IMR-90 (cell line): ENCODE results near the gene IL12RB2. TPM values are rescaled to one million over a fixed set of nuclear protein-coding genes. Genes with fewer than 3 reads are reported as not detected.

Experiments
- ATAC-seq: fragments of 200-7000 bp; cut with Tn5 transposase; 2 replicates; pipeline ENCODE4 v1.9.1; 2020; ENCODE audit warnings: low read depth, mild to moderate bottlenecking, moderate library complexity
- BruUV-seq: library from RNA; stranded (reverse); fragments of 400-500 nt; replicated peaks from 2 replicates; lab custom pipeline; 2021; lab: Mats Ljungman, UMichigan
- CTCF ChIA-PET: fragments of 300-600 bp; formaldehyde crosslinking; extraction: SDS; loops from one replicate; lab custom pipeline; 2021; ENCODE audit warnings: antibody characterized with exemption; lab: Yijun Ruan, JAX
- POLR2A ChIA-PET: fragments of 300-600 bp; sonication (Branson Sonifier 250); formaldehyde crosslinking; loops from one replicate; lab custom pipeline; 2022; ENCODE audit warnings: antibody characterized with exemption; ENCODE audit not compliant: unreplicated experiment; lab: Charles Lee
- DNase-seq: peaks from one replicate; pipeline ENCODE4 v3.0.0; 2013
- H2AFZ ChIP-seq: replicated peaks from 2 replicates; pipeline ENCODE3; 2013; ENCODE audit warnings: low read length, mild to moderate bottlenecking; ENCODE audit not compliant: poor library complexity
- H2AK5ac ChIP-seq: 2 replicates; pipeline ENCODE4 v1.6.1; 2013; ENCODE audit warnings: low read depth, low read length, inconsistent platforms
- H2AK9ac ChIP-seq: replicated peaks from 2 replicates; pipeline ENCODE3; 2013; ENCODE audit warnings: mild to moderate bottlenecking, low read depth, low read length, moderate library complexity; ENCODE audit not compliant: poor library complexity
- H2BK120ac ChIP-seq: 2 replicates; pipeline ENCODE4 v1.6.1; 2013; ENCODE audit warnings: low read depth, low read length, inconsistent platforms
- H2BK15ac ChIP-seq: 3 replicates; pipeline ENCODE4 v1.6.1; 2013; ENCODE audit warnings: low read depth, low read length, inconsistent platforms
- H2BK20ac ChIP-seq: 2 replicates; pipeline ENCODE4 v1.6.1; 2013; ENCODE audit warnings: low read depth, mild to moderate bottlenecking, inconsistent platforms, low read length, moderate library complexity
- H2BK5ac ChIP-seq: 2 replicates; pipeline ENCODE4 v1.6.1; 2013; ENCODE audit warnings: mild to moderate bottlenecking, low read depth, low read length, inconsistent platforms; ENCODE audit not compliant: poor library complexity, severe bottlenecking
- H3K14ac ChIP-seq: replicated peaks from 2 replicates; pipeline ENCODE4 v1.6.1; 2013; ENCODE audit warnings: low read depth, low read length, inconsistent platforms
- H3K18ac ChIP-seq: 2 replicates; pipeline ENCODE4 v1.6.1; 2013; ENCODE audit warnings: low read depth, low read length, control low read depth
- H3K23ac ChIP-seq: 2 replicates; pipeline ENCODE4 v1.6.1; 2013; ENCODE audit warnings: low read depth, low read length, inconsistent platforms
- H3K27ac ChIP-seq: 2 replicates; pipeline ENCODE4 v1.5.1; 2013; ENCODE audit warnings: mild to moderate bottlenecking, control low read depth, low read length; ENCODE audit not compliant: insufficient read depth
- H3K27me3 ChIP-seq: 2 replicates; pipeline ENCODE4 v1.6.1; 2013; ENCODE audit warnings: low read length; ENCODE audit not compliant: control insufficient read depth, insufficient read depth
- H3K36me3 ChIP-seq: 2 replicates; pipeline ENCODE4 v1.6.1; 2013; ENCODE audit warnings: low read length, mixed read lengths; ENCODE audit not compliant: control insufficient read depth, insufficient read depth
- H3K4ac ChIP-seq: 2 replicates; pipeline ENCODE4 v1.6.1; 2013; ENCODE audit warnings: low read depth, low read length, inconsistent platforms
- H3K4me1 ChIP-seq: 2 replicates; pipeline ENCODE4 v1.6.1; 2013; ENCODE audit warnings: low read length, mixed read lengths; ENCODE audit not compliant: control insufficient read depth, insufficient read depth
- H3K4me2 ChIP-seq: 2 replicates; pipeline ENCODE4 v1.6.1; 2013; ENCODE audit warnings: low read depth, mild to moderate bottlenecking, control low read depth, low read length, moderate library complexity
- H3K4me3 ChIP-seq: 2 replicates; pipeline ENCODE4 v1.5.1; 2013; ENCODE audit warnings: low read depth, mild to moderate bottlenecking, control low read depth, low read length, moderate library complexity; ENCODE audit not compliant: insufficient read depth
- H3K56ac ChIP-seq: 2 replicates; pipeline ENCODE4 v1.6.1; 2013; ENCODE audit warnings: low read length, inconsistent platforms; ENCODE audit not compliant: insufficient read depth; ENCODE audit errors: extremely low read depth
- H3K79me1 ChIP-seq, 2 experiments: 2 replicates each; pipeline ENCODE4 v1.6.1; 2013; ENCODE audit warnings: low read length in 2 of 2, inconsistent platforms in 1 of 2, low read depth in 1 of 2
- H3K9ac ChIP-seq: 2 replicates; pipeline ENCODE4 v1.6.1; 2013; ENCODE audit warnings: low read depth, low read length, control low read depth
- H3K9me1 ChIP-seq: 2 replicates; pipeline ENCODE4 v1.6.1; 2013; ENCODE audit warnings: low read length, inconsistent platforms; ENCODE audit not compliant: insufficient read depth
- H3K9me3 ChIP-seq: 2 replicates; pipeline ENCODE4 v1.6.1; 2013; ENCODE audit warnings: low read length; ENCODE audit not compliant: control insufficient read depth, insufficient read depth
- H4K20me1 ChIP-seq: 2 replicates; pipeline ENCODE4 v1.6.1; 2013; ENCODE audit warnings: low read length, inconsistent platforms; ENCODE audit not compliant: insufficient read depth
- H4K5ac ChIP-seq: 2 replicates; pipeline ENCODE4 v1.6.1; 2013; ENCODE audit warnings: mild to moderate bottlenecking, low read depth, low read length, control low read depth
- H4K8ac ChIP-seq, 2 experiments: 2 replicates each; pipeline ENCODE4 v1.6.1; 2013; ENCODE audit warnings: low read depth in 2 of 2, low read length in 2 of 2, control low read depth in 1 of 2, inconsistent platforms in 1 of 2
- H4K91ac ChIP-seq: 2 replicates; pipeline ENCODE4 v1.6.1; 2013; ENCODE audit warnings: low read depth, low read length, inconsistent platforms; ENCODE audit not compliant: insufficient read depth
- BHLHE40 ChIP-seq: fragments of 150-350 bp; IDR thresholded peaks from 2 replicates; pipeline ENCODE4 v1.6.1; 2016; ENCODE audit warnings: mild to moderate bottlenecking, low read depth, low read length
- CEBPB ChIP-seq: IDR thresholded peaks from 2 replicates; pipeline ENCODE4 v1.6.1; 2012; ENCODE audit warnings: low read depth, low read length, improper control_type of control experiment
- ELK1 ChIP-seq: fragments of 150-350 bp; IDR thresholded peaks from 2 replicates; pipeline ENCODE4 v1.6.1; 2016; ENCODE audit warnings: low read depth, mild to moderate bottlenecking, low read length, moderate library complexity, borderline replicate concordance
- FOS ChIP-seq: fragments of 150-350 bp; IDR thresholded peaks from 2 replicates; pipeline ENCODE4 v1.6.1; 2016; ENCODE audit warnings: low read depth, low read length
- MAFK ChIP-seq: IDR thresholded peaks from 2 replicates; pipeline ENCODE4 v1.6.1; 2012; ENCODE audit warnings: low read depth, low read length, improper control_type of control experiment
- MAZ ChIP-seq: IDR thresholded peaks from 2 replicates; pipeline ENCODE4 v1.6.1; 2012; ENCODE audit warnings: low read depth, mild to moderate bottlenecking, low read length, improper control_type of control experiment, moderate library complexity, borderline replicate concordance
- MXI1 ChIP-seq: IDR thresholded peaks from 2 replicates; pipeline ENCODE4 v1.6.1; 2012; ENCODE audit warnings: low read depth, mild to moderate bottlenecking, low read length, moderate library complexity, borderline replicate concordance
- NFE2L2 ChIP-seq: fragments of 150-350 bp; IDR thresholded peaks from 2 replicates; pipeline ENCODE4 v1.6.1; 2016; ENCODE audit warnings: low read depth, mild to moderate bottlenecking, low read length
- POLR2A ChIP-seq: IDR thresholded peaks from 2 replicates; pipeline ENCODE4 v1.6.1; 2012; ENCODE audit warnings: mild to moderate bottlenecking, low read depth, low read length
- RAD21 ChIP-seq: IDR thresholded peaks from 2 replicates; pipeline ENCODE4 v1.6.1; 2012; ENCODE audit warnings: low read length, improper control_type of control experiment
- RCOR1 ChIP-seq: IDR thresholded peaks from 2 replicates; pipeline ENCODE4 v1.6.1; 2012; ENCODE audit warnings: mild to moderate bottlenecking, low read length, improper control_type of control experiment; ENCODE audit not compliant: insufficient replicate concordance
- RFX5 ChIP-seq: IDR thresholded peaks from 2 replicates; pipeline ENCODE4 v1.8.0; 2012; ENCODE audit warnings: low read depth, mild to moderate bottlenecking, low read length, moderate library complexity
- SMC3 ChIP-seq: fragments of 150-350 bp; IDR thresholded peaks from 2 replicates; pipeline ENCODE4 v1.6.1; 2016; ENCODE audit warnings: low read depth, mild to moderate bottlenecking, antibody characterized with exemption, low read length, moderate library complexity
- USF2 ChIP-seq: fragments of 150-350 bp; IDR thresholded peaks from 2 replicates; pipeline ENCODE4 v1.6.1; 2017; ENCODE audit warnings: mild to moderate bottlenecking, antibody characterized with exemption, low read length, low read depth
- WGBS, 2 experiments: methylation state at CpG; one replicate each; pipeline versions ENCODE4 v1.1.5 to v1.1.7; 2013; ENCODE audit warnings: missing lambda C conversion rate in 2 of 2; ENCODE audit not compliant: insufficient read length in 1 of 2; ENCODE audit errors: extremely low coverage in 2 of 2; 5-methylcytosine and 5-hydroxymethylcytosine counted together
- dilution Hi-C: fragments of 300-500 bp; cut with HindIII; formaldehyde crosslinking; loops from one replicate; pipeline ENCODE4 v1.14.3; 2018; ENCODE audit warnings: low sequenced_read_pairs; ENCODE audit not compliant: unreplicated experiment
- in situ Hi-C: fragments of 300-500 bp; cut with MboI; formaldehyde crosslinking; loops from 3 replicates; pipeline ENCODE4 v1.14.3; 2019; ENCODE audit warnings: low sequenced_read_pairs, inconsistent platforms, mixed read lengths
- intact Hi-C: fragments of 100-400 bp; cut with micrococcal nuclease; formaldehyde crosslinking; loops from 2 replicates; pipeline ENCODE4 v1.10.0; 2022
- polyA plus RNA-seq, 3 experiments: library from polyadenylated mRNA; depleted of rRNA; stranded (reverse); fragments of >200 nt; gene quantifications; 2 replicates each; pipeline ENCODE4 v1.2.3, GENCODE V29; 2012; ENCODE audit warnings: low replicate concordance in 1 of 3
- total RNA-seq: library from RNA; depleted of rRNA; stranded (reverse); fragments of >200 nt; gene quantifications from 2 replicates; pipeline ENCODE4 v1.2.3, GENCODE V29; 2012
- TF ChIP-seq, protein P1 (sequence below): conservative IDR thresholded peaks from 2 replicates; pipeline ENCODE4 v1.5.1; 2012; ENCODE audit warnings: mild to moderate bottlenecking, low read depth, low read length, improper control_type of control experiment

IL12RB2 gene
- total and polyA plus RNA-seq, 2 of the 4 experiments (the other 2 are of a cell fraction), result not detected

- Histone ChIP-seq H4K8ac (no peak overlapping the region), H3K4me2 (no peak overlapping the region), H3K23ac (no peak overlapping the region), H3K56ac (no peak overlapping the region), H3K9me3 (no peaks in the 10 kb centered on the region; the same call in 1 of the 2 replicates), H3K4ac (no peak overlapping the region), H3K4me1 (no peaks in the 10 kb centered on the region), H4K20me1 (no peaks in the 10 kb centered on the region), H3K36me3 (no peaks in the 10 kb centered on the region), H2AK5ac (no peak overlapping the region), H3K27ac (no peak overlapping the region), H2AK9ac (no peak overlapping the region), H4K91ac (no peak overlapping the region), H2BK5ac (no peak overlapping the region), H3K27me3 (peaks cover 9% of the 10 kb centered on the region), H2BK20ac (no peak overlapping the region), H3K18ac (no peak overlapping the region), H3K79me1 (no peaks in the 10 kb centered on the region), H2AFZ (no peak overlapping the region), H3K9me1 (no peaks in the 10 kb centered on the region), H3K14ac (no peak overlapping the region), H4K5ac (no peak overlapping the region), H2BK15ac (no peak overlapping the region), H3K4me3 (no peak overlapping the region), H3K9ac (no peak overlapping the region), H2BK120ac (no peak overlapping the region)
- in situ Hi-C loops, result no loop called here
- no CpG with 5 or more reads among the region's 1 CpG for WGBS, 2 experiments
- TF ChIP-seq, protein P1, sequence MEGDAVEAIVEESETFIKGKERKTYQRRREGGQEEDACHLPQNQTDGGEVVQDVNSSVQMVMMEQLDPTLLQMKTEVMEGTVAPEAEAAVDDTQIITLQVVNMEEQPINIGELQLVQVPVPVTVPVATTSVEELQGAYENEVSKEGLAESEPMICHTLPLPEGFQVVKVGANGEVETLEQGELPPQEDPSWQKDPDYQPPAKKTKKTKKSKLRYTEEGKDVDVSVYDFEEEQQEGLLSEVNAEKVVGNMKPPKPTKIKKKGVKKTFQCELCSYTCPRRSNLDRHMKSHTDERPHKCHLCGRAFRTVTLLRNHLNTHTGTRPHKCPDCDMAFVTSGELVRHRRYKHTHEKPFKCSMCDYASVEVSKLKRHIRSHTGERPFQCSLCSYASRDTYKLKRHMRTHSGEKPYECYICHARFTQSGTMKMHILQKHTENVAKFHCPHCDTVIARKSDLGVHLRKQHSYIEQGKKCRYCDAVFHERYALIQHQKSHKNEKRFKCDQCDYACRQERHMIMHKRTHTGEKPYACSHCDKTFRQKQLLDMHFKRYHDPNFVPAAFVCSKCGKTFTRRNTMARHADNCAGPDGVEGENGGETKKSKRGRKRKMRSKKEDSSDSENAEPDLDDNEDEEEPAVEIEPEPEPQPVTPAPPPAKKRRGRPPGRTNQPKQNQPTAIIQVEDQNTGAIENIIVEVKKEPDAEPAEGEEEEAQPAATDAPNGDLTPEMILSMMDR, result no peak
- TF ChIP-seq ELK1, result no peak
- no peak for TF ChIP-seq POLR2A
- no peak for TF ChIP-seq MAZ
- no peak for TF ChIP-seq SMC3
- TF ChIP-seq CEBPB, result no peak
- TF ChIP-seq MAFK, result no peak
- no peak for TF ChIP-seq FOS
- no peak for TF ChIP-seq RCOR1
- no peak for TF ChIP-seq RFX5
- no peak for TF ChIP-seq MXI1
- TF ChIP-seq USF2, result no peak
- TF ChIP-seq NFE2L2, result no peak
- no peak for TF ChIP-seq RAD21
- no peak for TF ChIP-seq BHLHE40
- intact Hi-C loops, result no loop called here
- dilution Hi-C loops, result no loop called here
- ChIA-PET CTCF (no interaction called here), POLR2A (no interaction called here)
- DNase-seq (no peak), ATAC-seq (no peak)
- no TSS peak for BruUV-seq
These were observed 14.8 kb downstream of the IL12RB2 start for GRCh38 chr1:67322442-67322841.
